Neural cell (in vitro differentiated cells): ENCODE measurements around the gene TBC1D5. TPM values are rescaled to one million over a fixed set of nuclear protein-coding genes. Genes with fewer than 3 reads are reported as not detected.

Experiments
- H2AFZ ChIP-seq: fragments of 200-600, 300-800 bp; sonication (generic), shearing (Covaris generic); 2 replicates; pipeline ENCODE4 v1.6.0; 2014; ENCODE audit warnings: low read depth, mild to moderate bottlenecking, antibody characterized with exemption, low read length, moderate library complexity
- H3F3A ChIP-seq: fragments of 200-600 bp; shearing (Covaris generic); 2 replicates; pipeline ENCODE4 v1.6.1; 2016; ENCODE audit warnings: mild to moderate bottlenecking, moderate library complexity, mixed read lengths, antibody characterized with exemption, low read length; ENCODE audit not compliant: insufficient read depth, poor library complexity, severe bottlenecking
- H3K27ac ChIP-seq: fragments of 200-600, 300-800 bp; sonication (generic), shearing (Covaris generic); 2 replicates; pipeline ENCODE4 v1.5.1; 2014; ENCODE audit warnings: mild to moderate bottlenecking, low read length, moderate library complexity
- H3K27me3 ChIP-seq: fragments of 300-800, 200-600 bp; sonication (generic), shearing (Covaris generic); 2 replicates; pipeline ENCODE4 v1.6.0; 2014; ENCODE audit warnings: mild to moderate bottlenecking, low read depth, low read length, moderate library complexity; ENCODE audit not compliant: insufficient read depth
- H3K36me3 ChIP-seq: fragments of 300-800, 200-600 bp; sonication (generic), shearing (Covaris generic); 2 replicates; pipeline ENCODE4 v1.5.1; 2014; ENCODE audit warnings: mild to moderate bottlenecking, antibody characterized with exemption, low read length, moderate library complexity; ENCODE audit not compliant: insufficient read depth
- H3K4me2 ChIP-seq: fragments of 300-800, 200-600 bp; sonication (generic), shearing (Covaris generic); 2 replicates; pipeline ENCODE4 v1.6.0; 2014; ENCODE audit warnings: mild to moderate bottlenecking, low read length
- H3K4me3 ChIP-seq: fragments of 300-800, 200-600 bp; sonication (generic), shearing (Covaris generic); 2 replicates; pipeline ENCODE4 v1.5.1; 2014; ENCODE audit warnings: mild to moderate bottlenecking, low read length, moderate library complexity
- H3K79me2 ChIP-seq: fragments of 200-600 bp; shearing (Covaris generic); replicated peaks from 2 replicates; pipeline ENCODE4 v1.6.0; 2014; ENCODE audit warnings: mild to moderate bottlenecking, low read length, moderate library complexity; ENCODE audit not compliant: insufficient read depth
- H3K9ac ChIP-seq: fragments of 300-800, 200-600 bp; sonication (generic), shearing (Covaris generic); 2 replicates; pipeline ENCODE4 v1.6.1; 2016; ENCODE audit warnings: mild to moderate bottlenecking, low read length, mixed read lengths
- H3K9me2 ChIP-seq: fragments of 200-600 bp; shearing (Covaris generic); 2 replicates; pipeline ENCODE4 v1.6.1; 2016; ENCODE audit warnings: mild to moderate bottlenecking, low read length, mixed read lengths; ENCODE audit not compliant: insufficient read depth
- H3K9me3 ChIP-seq: fragments of 200-600, 300-800 bp; sonication (generic), shearing (Covaris generic); 2 replicates; pipeline ENCODE4 v1.6.1; 2016; ENCODE audit warnings: mild to moderate bottlenecking, mixed run types, low read length, moderate library complexity, mixed read lengths
- H4K20me1 ChIP-seq: fragments of 200-600 bp; shearing (Covaris generic); 2 replicates; pipeline ENCODE4 v1.6.1; 2016; ENCODE audit warnings: mild to moderate bottlenecking, mixed run types; ENCODE audit not compliant: insufficient read depth
- EP300 ChIP-seq: fragments of 450-650 bp; conservative IDR thresholded peaks from 2 replicates; pipeline ENCODE4 v1.6.1; 2014; ENCODE audit warnings: antibody characterized with exemption, mild to moderate bottlenecking, moderate library complexity; ENCODE audit not compliant: poor library complexity, severe bottlenecking
- EZH2 ChIP-seq: fragments of 200-600, 300-800 bp; shearing (Covaris generic), sonication (generic); IDR thresholded peaks from 2 replicates; pipeline ENCODE4 v1.6.1; 2014; ENCODE audit warnings: antibody characterized with exemption, low read length, borderline replicate concordance, mild to moderate bottlenecking; ENCODE audit not compliant: insufficient read depth, poor library complexity, severe bottlenecking
- MXI1 ChIP-seq: fragments of 450-650 bp; conservative IDR thresholded peaks from 2 replicates; pipeline ENCODE4 v1.6.1; 2014; ENCODE audit warnings: antibody characterized with exemption, mild to moderate bottlenecking; ENCODE audit not compliant: poor library complexity, severe bottlenecking
- POLR2AphosphoS5 ChIP-seq: IDR thresholded peaks from 2 replicates; pipeline ENCODE4 v1.6.1; 2012
- RAD21 ChIP-seq: fragments of 450-650 bp; conservative IDR thresholded peaks from 2 replicates; pipeline ENCODE4 v1.6.1; 2014; ENCODE audit warnings: antibody characterized with exemption, mild to moderate bottlenecking, moderate library complexity
- SMC3 ChIP-seq: fragments of 450-650 bp; conservative IDR thresholded peaks from 2 replicates; pipeline ENCODE4 v1.6.1; 2014; ENCODE audit warnings: antibody characterized with exemption, mild to moderate bottlenecking, moderate library complexity; ENCODE audit not compliant: poor library complexity
- TAF1 ChIP-seq: IDR thresholded peaks from 2 replicates; pipeline ENCODE4 v1.6.1; 2012; ENCODE audit warnings: low read depth
- polyA plus RNA-seq: library from polyadenylated mRNA; depleted of rRNA; stranded (reverse); fragments of >200 nt; gene quantifications from 2 replicates; pipeline ENCODE4 v1.2.3, GENCODE V29; 2014
- TF ChIP-seq, protein P1 (sequence below): IDR thresholded peaks from 2 replicates; pipeline ENCODE4 v1.6.1; 2012; ENCODE audit warnings: borderline replicate concordance
- TF ChIP-seq, protein P2 (sequence below): fragments of 450-650 bp; IDR thresholded peaks from 2 replicates; pipeline ENCODE4 v1.5.1; 2014; ENCODE audit warnings: antibody characterized with exemption, mild to moderate bottlenecking, moderate library complexity; ENCODE audit not compliant: poor library complexity, severe bottlenecking

Gene TBC1D5
- polyA plus RNA-seq, 1 donor from 2014 or later: 28.3 TPM

DNA sequence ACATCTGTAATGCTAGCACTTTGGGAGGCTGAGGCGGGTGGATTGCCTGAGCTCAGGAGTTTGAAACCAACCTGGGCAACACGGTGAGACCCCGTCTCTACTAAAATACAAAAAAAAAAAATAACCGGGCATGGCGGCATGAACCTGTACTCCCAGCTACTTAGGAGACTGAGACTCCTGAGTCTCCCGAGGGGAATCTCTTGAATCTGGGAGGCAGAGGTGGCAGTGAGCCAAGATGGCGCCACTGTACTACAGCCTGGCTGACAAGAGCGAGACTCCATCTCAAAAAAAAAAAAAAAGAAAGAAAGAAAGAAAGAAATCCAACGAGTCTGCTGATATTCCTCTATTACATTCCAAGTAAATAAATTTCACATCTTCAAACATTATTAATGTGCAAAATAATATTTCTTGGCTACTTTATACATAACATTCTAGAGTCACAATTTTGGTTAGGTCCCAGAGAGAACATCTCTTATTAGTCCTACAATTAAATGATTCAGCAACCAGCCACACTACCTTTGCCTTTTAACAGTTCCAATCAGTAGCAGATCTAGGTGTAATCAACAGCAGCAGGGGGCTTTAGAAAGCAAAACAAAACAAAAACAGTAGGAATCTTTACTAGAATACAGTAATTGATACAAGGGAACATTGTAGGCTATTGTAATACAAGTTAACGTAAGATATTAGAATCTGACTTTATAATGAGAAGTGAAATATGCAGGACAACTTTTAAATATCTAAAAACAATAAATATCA lies 195.8 kb downstream of the TBC1D5 start:
- Histone ChIP-seq H3K36me3 (no peaks in the 10 kb centered on the region), H3F3A (no peaks in the 10 kb centered on the region), H3K27me3 (no peaks in the 10 kb centered on the region), H3K4me2 (no peak overlapping the region), H2AFZ (no peak overlapping the region), H3K4me3 (no peak overlapping the region), H3K79me2 (no peaks in the 10 kb centered on the region), H4K20me1 (no peaks in the 10 kb centered on the region), H3K9ac (no peak overlapping the region), H3K27ac (no peak overlapping the region), H3K9me3 (no peaks in the 10 kb centered on the region), H3K9me2 (no peaks in the 10 kb centered on the region)
- TF ChIP-seq MXI1: no peak
- TF ChIP-seq EP300: no peak
- TF ChIP-seq EZH2: no peak
- no peak for TF ChIP-seq POLR2AphosphoS5
- TF ChIP-seq, protein P1, sequence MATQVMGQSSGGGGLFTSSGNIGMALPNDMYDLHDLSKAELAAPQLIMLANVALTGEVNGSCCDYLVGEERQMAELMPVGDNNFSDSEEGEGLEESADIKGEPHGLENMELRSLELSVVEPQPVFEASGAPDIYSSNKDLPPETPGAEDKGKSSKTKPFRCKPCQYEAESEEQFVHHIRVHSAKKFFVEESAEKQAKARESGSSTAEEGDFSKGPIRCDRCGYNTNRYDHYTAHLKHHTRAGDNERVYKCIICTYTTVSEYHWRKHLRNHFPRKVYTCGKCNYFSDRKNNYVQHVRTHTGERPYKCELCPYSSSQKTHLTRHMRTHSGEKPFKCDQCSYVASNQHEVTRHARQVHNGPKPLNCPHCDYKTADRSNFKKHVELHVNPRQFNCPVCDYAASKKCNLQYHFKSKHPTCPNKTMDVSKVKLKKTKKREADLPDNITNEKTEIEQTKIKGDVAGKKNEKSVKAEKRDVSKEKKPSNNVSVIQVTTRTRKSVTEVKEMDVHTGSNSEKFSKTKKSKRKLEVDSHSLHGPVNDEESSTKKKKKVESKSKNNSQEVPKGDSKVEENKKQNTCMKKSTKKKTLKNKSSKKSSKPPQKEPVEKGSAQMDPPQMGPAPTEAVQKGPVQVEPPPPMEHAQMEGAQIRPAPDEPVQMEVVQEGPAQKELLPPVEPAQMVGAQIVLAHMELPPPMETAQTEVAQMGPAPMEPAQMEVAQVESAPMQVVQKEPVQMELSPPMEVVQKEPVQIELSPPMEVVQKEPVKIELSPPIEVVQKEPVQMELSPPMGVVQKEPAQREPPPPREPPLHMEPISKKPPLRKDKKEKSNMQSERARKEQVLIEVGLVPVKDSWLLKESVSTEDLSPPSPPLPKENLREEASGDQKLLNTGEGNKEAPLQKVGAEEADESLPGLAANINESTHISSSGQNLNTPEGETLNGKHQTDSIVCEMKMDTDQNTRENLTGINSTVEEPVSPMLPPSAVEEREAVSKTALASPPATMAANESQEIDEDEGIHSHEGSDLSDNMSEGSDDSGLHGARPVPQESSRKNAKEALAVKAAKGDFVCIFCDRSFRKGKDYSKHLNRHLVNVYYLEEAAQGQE: no peak
- TF ChIP-seq RAD21: no peak
- TF ChIP-seq, protein P2, sequence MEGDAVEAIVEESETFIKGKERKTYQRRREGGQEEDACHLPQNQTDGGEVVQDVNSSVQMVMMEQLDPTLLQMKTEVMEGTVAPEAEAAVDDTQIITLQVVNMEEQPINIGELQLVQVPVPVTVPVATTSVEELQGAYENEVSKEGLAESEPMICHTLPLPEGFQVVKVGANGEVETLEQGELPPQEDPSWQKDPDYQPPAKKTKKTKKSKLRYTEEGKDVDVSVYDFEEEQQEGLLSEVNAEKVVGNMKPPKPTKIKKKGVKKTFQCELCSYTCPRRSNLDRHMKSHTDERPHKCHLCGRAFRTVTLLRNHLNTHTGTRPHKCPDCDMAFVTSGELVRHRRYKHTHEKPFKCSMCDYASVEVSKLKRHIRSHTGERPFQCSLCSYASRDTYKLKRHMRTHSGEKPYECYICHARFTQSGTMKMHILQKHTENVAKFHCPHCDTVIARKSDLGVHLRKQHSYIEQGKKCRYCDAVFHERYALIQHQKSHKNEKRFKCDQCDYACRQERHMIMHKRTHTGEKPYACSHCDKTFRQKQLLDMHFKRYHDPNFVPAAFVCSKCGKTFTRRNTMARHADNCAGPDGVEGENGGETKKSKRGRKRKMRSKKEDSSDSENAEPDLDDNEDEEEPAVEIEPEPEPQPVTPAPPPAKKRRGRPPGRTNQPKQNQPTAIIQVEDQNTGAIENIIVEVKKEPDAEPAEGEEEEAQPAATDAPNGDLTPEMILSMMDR: no peak
- TF ChIP-seq SMC3: no peak
- TF ChIP-seq TAF1: no peak

DNA sequence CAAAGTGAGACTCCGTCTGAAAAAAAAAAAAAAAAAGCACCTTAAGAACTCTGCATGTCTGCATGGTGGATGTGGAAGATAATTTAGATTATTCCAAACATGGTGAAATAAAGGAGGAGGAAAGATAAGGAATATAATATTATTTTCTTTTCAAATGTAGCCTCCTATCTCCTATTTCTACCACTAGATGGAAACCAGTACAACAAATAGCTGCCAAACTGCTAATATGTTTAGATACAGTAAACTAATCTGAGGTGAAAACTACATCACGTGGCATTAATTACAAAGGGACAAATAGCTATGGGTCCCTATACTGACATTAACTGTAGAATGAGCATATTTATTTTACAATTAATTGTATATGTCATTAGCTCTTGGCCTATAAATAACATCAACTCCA lies 197.8 kb downstream of the TBC1D5 start:
- no peaks in the 10 kb centered on the region for H3K27me3 ChIP-seq
- no peaks in the 10 kb centered on the region for H3K9me2 ChIP-seq
- no peak overlapping the region for H2AFZ ChIP-seq
- H3K9me3 ChIP-seq: no peaks in the 10 kb centered on the region
- H3K9ac ChIP-seq: no peak overlapping the region
- H3K79me2 ChIP-seq: no peaks in the 10 kb centered on the region
- no peak overlapping the region for H3K4me2 ChIP-seq
- H3K4me3 ChIP-seq: no peak overlapping the region
- H3K27ac ChIP-seq: no peak overlapping the region
- no peaks in the 10 kb centered on the region for H3K36me3 ChIP-seq
- no peaks in the 10 kb centered on the region for H3F3A ChIP-seq
- no peaks in the 10 kb centered on the region for H4K20me1 ChIP-seq
- no peak for TF ChIP-seq MXI1
- TF ChIP-seq RAD21: no peak
- TF ChIP-seq POLR2AphosphoS5: no peak
- TF ChIP-seq TAF1: no peak
- TF ChIP-seq, protein P2: no peak
